Activated T-helper 9 cell treated with anti-CD3 and anti-CD28 coated beads, Interleukin-2, amount 50 U/mL, for 16 hours (primary cell): ENCODE results near the gene HSPA8.
"Not testable (repeated sequence)": the region's sequence is repeated elsewhere in the genome, so short reads cannot be mapped to it uniquely, and the experiment has no call there.

Experiments used
- DNase-seq: peaks from one replicate; pipeline ENCODE4 v3.0.0-alpha.2; 2020; ENCODE audit warnings: low read depth

The HSPA8 gene

DNA sequence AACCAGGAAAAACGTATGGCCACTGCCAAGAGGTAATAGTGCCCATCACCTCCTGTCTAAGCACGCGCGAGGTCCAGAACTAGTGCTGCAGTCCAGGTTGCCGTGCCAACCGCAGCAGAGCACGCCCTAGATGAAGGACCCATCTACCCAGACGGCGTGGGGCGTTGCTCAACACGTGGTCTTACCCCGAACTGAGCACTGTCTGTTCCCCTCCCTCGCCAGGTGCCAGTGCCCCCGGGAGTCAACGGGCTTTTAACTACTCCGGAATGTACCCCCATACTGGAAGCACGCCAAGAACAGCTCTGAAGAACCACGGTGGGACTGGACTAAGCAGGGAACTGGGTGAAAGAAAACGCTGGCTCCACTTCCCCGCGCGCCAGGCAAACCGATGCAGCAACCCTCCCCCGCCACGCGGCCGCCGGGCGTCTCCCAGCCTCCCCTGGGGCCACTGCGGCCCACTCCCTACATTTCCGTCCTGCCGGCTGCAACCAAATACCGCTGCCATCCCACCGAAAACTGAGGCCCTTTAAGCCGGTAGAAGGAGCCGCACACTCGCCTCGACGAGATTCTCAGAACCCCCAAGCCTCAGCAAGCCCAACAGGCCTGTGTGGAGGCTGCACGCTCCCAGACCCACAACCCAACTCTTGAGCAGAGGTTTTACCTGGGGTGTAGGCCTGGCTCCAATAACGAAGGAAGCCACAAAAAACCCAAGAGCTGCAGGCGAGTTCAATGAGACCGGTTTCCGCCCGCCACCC, at the start of gene HSPA8:
TSS of gene HSPA8 (minus strand) at position 734 of the 755 bp plus-strand sequence. CDS start 812 bp downstream, outside the sequence.
- DNase-seq, result peak; percentile 61

- DNase-seq, result no peak
Observed at GRCh38 chr11:123111465-123111864, 49.5 kb upstream of the HSPA8 start.

- DNase-seq, result no peak
Observed at GRCh38 chr11:123110397-123110796, 48.5 kb upstream of the HSPA8 start.

- no peak for DNase-seq
Observed at GRCh38 chr11:123107945-123108495, 46.1 kb upstream of the HSPA8 start.

- DNase-seq, result no peak
Observed at GRCh38 chr11:123104697-123105096, 42.8 kb upstream of the HSPA8 start.

GRCh38 chr11:123103326-123103980, 41.5 kb upstream of the HSPA8 start:
- peak; percentile 5 for DNase-seq

GRCh38 chr11:123100379-123101085, 38.6 kb upstream of the HSPA8 start:
- no peak for DNase-seq

DNA sequence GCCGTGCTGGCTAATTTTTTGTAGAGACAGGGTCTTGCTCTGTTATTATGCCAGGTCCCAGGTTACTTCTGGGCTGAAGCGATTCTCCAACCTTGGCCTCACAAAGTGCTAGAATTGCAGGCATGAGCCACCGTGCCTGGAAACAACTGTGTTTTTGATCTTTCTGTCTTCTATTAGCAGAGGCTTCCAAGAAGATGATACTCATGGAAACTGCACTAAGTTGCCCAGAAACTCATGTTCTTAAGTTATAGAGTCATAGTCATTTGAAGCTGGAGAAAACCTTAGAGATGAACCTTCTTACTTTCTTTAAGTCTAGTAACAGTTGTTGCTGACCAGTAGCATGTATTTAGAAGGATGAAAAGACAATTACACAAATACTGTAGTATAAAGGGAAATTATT, 37.1 kb upstream of the HSPA8 start:
- no peak for DNase-seq

DNA sequence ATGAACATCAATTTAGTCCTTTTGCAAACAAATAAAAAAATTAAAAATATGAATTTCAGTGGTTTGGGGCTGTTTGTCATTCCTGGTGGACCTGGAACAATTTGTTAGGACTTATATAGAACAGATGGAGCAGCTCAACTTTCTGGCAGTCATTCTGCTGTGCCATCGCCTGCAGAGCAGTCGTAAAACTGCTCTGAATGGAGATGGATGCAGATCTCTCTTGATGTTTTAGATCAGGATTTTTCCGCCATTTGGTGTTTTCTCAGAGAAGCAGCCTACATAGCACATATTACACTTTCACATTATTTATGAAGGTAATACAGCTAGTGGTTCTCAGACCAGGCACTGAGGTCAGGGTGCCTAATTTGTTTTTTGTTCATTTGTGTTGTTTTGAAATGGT, 31.8 kb upstream of the HSPA8 start:
- no peak for DNase-seq

- no peak for DNase-seq
Observed at GRCh38 chr11:123091506-123091905, 29.6 kb upstream of the HSPA8 start.

- DNase-seq, result not testable (repeated sequence)
Observed at GRCh38 chr11:123090168-123090567, 28.2 kb upstream of the HSPA8 start.

DNA sequence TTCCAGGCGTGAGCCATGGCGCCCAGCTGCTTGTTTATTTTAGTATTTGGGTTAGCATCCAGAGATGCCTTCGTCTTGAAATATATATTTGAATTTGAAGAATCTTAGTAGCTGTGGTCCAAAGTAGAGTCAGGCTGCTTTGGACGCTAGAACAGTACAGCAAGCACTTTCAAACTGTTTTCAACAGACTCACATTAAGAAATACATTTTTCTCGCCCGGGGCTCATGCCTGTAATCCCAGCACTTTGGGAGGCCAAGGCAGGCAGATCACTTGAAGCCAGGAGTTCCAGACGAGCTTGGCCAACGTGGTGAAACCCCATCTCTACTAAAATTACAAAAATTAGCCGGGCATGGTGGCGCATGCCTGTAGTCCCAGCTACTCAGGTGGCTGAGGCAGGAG, 27.0 kb upstream of the HSPA8 start:
- not testable (repeated sequence) for DNase-seq

- not testable (repeated sequence) for DNase-seq
Observed at GRCh38 chr11:123087657-123088056, 25.7 kb upstream of the HSPA8 start.

DNA sequence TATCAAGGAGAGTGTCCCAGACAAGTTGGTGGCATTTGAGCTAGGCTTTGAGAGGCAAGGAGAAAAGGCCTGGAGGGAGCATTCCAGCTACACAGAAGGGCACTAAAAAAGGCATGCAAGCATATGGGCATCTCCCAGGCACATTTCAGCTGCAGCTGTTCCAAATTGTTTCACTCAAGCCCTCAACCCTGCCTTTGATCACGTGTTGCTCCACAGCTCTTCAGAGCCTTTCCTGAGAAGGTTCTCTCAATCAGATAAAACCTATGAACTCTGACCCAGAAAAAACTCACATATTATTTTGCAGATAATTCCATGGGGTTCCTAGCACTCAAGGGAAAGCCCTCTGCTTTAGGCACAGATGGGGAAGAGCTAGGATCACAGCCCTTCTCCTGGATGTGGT, 24.4 kb upstream of the HSPA8 start:
- DNase-seq, result no peak

DNA sequence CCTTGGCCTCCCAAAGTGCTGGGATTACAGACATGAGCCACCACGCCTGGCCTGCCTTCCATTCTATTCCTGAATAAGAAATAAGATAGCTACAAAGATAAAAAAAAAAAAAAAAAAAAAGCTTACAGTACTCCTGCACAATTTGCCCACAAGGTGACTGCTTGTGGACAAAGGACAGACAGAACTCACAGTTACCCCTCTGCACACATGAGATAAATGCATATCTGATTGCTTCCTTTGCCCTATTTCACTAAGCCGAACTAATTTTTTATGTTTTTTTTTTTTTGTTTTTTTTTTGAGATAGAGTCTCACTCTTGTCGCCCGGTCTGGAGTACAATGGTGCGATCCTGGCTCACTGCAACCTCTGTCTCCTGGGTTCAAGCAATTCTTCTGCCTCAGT, 23.6 kb upstream of the HSPA8 start:
- no peak for DNase-seq

GRCh38 chr11:123084454-123084853, 22.5 kb upstream of the HSPA8 start:
- no peak for DNase-seq

DNA sequence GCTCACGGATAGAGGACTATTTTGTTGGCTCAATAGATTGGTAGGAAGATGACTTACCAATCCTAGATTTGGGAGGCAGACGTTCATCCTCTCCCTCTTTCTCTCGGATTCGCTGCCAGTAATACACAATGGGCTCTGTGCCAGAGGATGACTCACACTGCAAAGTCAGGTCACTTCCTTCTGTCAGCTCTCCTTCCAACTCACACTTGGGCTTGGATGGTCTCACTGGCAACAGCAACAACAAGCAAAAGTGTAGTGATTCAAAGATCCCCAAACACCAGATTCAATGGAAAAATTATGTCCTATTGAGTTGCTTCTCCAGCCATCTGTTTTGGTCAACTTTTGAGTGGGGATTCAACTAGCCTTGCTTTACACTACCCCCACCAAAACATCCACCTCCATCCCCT, 21.7 kb upstream of the HSPA8 start:
- peak; percentile 50 for DNase-seq

DNA sequence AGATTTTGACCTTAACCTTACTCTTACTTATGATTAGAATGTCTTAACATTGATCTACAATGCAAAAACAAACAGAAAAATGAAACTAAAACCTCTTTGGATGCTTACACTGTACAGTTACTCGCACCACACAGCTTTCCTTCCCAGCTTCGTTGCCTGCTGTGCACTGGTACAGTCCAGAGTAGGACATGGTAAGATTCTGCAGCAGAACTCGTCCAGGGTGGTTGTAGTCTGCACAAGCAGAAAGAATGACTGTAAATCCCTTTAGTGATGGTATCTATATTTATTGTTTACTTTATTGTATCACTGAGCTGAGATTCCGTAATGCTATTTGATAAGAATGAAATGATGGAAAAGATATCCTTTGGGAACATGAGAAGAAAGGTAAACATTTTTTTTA, 21.0 kb upstream of the HSPA8 start:
- DNase-seq, result no peak

GRCh38 chr11:123080015-123080414, 18.1 kb upstream of the HSPA8 start:
- DNase-seq, result no peak

GRCh38 chr11:123076484-123076883, 14.5 kb upstream of the HSPA8 start:
- no peak for DNase-seq

DNA sequence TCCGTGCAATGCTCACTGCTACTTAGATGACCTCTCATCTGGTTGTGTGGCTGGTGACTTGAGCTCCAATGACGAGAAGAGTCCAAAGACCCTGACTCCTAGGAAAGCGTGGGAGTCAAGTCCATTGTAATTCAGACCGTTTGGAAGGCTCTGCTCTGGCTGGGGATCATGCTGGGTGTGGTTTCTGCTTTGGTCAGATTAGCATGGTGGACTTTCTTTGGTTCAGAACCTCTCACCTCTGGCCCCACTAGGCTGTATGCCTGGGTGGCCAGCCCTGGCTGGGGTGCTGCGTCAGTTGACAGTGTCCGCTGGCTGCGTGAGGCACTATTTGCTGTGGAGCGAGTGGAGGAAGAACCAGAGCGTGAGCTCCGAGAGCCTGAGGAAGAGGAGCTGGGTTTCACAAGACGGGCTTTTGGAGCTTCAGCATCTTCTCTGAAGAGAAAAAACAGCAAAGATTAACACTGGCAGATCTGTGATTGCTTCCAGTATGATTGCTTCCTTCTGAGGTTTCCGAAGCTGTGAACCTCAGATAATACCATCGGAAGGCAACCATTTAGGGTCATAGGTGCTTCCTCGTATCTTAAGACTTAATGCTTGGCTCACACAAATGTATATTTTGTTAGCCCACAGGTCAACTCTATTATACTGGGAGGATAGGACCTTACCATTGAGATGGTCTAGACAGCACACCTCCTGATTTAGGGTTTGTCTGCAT, 11.6 kb upstream of the HSPA8 start:
- DNase-seq, result no peak

- DNase-seq, result no peak
Observed at GRCh38 chr11:123072762-123073161, 10.8 kb upstream of the HSPA8 start.
